Neural progenitor cell (in vitro differentiated cells): ENCODE measurements around the gene HYI.

ENCODE experiments used
- CTCF ChIP-seq: fragments of 200-600 bp; sonication (generic); IDR thresholded peaks from 2 replicates; pipeline ENCODE4 v1.5.1; 2017; ENCODE audit warnings: antibody characterized with exemption, mild to moderate bottlenecking
- EZH2 ChIP-seq: fragments of 200-600 bp; sonication (generic); IDR thresholded peaks from 2 replicates; pipeline ENCODE4 v1.6.1; 2017; ENCODE audit warnings: antibody characterized with exemption, mild to moderate bottlenecking, moderate library complexity
- EZH2phosphoT487 ChIP-seq: fragments of 200-600 bp; sonication (generic); IDR thresholded peaks from 2 replicates; pipeline ENCODE4 v1.6.1; 2017; ENCODE audit warnings: antibody characterized with exemption

GRCh38 chr1:43431676-43432075, 22.1 kb downstream of the HYI start:
- no peak for TF ChIP-seq EZH2
- TF ChIP-seq CTCF, result no peak
- TF ChIP-seq EZH2phosphoT487, result no peak
